ENCODE results near the gene ACBD6.

Gene ACBD6

GRCh38 chr1:180369061-180369460 lies 133.3 kb downstream of the ACBD6 start:
- no peak for ATAC-seq

GRCh38 chr1:180366371-180367068 lies 135.9 kb downstream of the ACBD6 start:
- ATAC-seq = no peak

- ATAC-seq = no peak
Measured at GRCh38 chr1:180365039-180365438, 137.3 kb downstream of the ACBD6 start.

- no peak for ATAC-seq
Measured at GRCh38 chr1:180363246-180363995, 139.0 kb downstream of the ACBD6 start.

- ATAC-seq = no peak
Measured at GRCh38 chr1:180360333-180361075, 141.9 kb downstream of the ACBD6 start.

- no peak for ATAC-seq
Measured at GRCh38 chr1:180358649-180359048, 143.7 kb downstream of the ACBD6 start.

GRCh38 chr1:180353945-180354344 lies 148.4 kb downstream of the ACBD6 start:
- ATAC-seq = no peak

GRCh38 chr1:180352588-180352987 lies 149.8 kb downstream of the ACBD6 start:
- ATAC-seq = no peak

GRCh38 chr1:180352021-180352420 lies 150.4 kb downstream of the ACBD6 start:
- no peak for ATAC-seq

GRCh38 chr1:180345148-180345547 lies 157.2 kb downstream of the ACBD6 start:
- ATAC-seq = no peak

- no peak for ATAC-seq
Measured at GRCh38 chr1:180343921-180344769, 158.2 kb downstream of the ACBD6 start.

GRCh38 chr1:180327089-180327488 lies 175.3 kb downstream of the ACBD6 start:
- no peak for ATAC-seq

GRCh38 chr1:180312926-180313325 lies 189.5 kb downstream of the ACBD6 start:
- ATAC-seq = no peak

GRCh38 chr1:180311011-180311730 lies 191.2 kb downstream of the ACBD6 start:
- ATAC-seq = no peak

- no peak for ATAC-seq
Measured at GRCh38 chr1:180310095-180310494, 192.3 kb downstream of the ACBD6 start.

GRCh38 chr1:180309338-180309737 lies 193.0 kb downstream of the ACBD6 start:
- ATAC-seq = no peak

- no peak for ATAC-seq
Measured at GRCh38 chr1:180301135-180301742, 201.1 kb downstream of the ACBD6 start.

- ATAC-seq = no peak
Measured at GRCh38 chr1:180299479-180300221, 202.7 kb downstream of the ACBD6 start.

GRCh38 chr1:180295999-180296398 lies 206.4 kb downstream of the ACBD6 start:
- ATAC-seq = no peak

- ATAC-seq = no peak
Measured at GRCh38 chr1:180294711-180295110, 207.7 kb downstream of the ACBD6 start.

GRCh38 chr1:180291004-180291403 lies 211.4 kb downstream of the ACBD6 start:
- ATAC-seq = peak in 1 of 2 donors; percentile 20
